ENCODE results near the gene NTSR1. TPM values are rescaled to one million over a fixed set of nuclear protein-coding genes. Genes with fewer than 3 reads are reported as not detected.

NTSR1 gene
- total RNA-seq, 4 donors from 2014 or later, result 0.04 to 0.13 TPM; not detected in 2

DNA sequence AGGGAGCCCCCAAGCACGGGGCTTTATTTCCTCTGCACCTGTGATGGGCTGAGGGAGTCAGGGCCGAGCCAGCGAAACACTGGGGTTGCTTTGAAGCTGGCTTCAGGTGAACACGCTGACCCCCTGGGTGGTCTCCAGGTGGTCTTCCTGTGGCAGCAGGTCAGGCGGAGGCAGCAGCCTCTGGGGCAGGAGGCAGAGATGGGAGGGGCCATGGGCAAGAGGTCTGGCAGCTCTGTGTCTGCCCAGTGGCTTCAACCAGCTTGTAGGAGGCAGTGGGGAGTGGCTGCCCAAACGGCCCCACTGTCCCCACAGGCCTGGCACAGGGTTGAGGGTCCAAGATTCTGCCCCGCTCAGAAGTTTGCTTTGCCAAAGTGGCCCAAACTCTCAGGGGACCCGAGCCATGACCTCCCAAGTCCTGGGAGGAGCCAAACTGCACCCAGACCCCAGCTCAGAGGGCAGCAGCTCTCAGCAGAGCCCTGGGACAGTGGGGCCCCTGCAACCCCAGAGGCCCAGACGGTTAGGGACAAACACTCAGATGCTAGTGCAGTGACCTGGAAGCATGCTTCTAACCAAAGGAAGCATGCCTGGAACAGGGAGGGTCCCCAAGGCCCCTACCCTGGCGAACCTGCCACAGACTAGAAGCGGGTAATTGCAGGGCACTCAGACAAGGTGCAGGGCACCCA lies 15.3 kb downstream of the NTSR1 start:
- in situ Hi-C loops (cut with MboI; ENCODE audit: low sequenced_read_pairs in 4 of 4) (no loop called here), intact Hi-C loops (cut with DNase I; ENCODE audit: low total_unique reads) (no loop called here)
- Histone ChIP-seq H3K27me3 (peaks cover 25 to 38% (median 30%) of the 10 kb centered on the region in 3 donors), H3K4me1 (no peaks in the 10 kb centered on the region), H3K27ac (no peak overlapping the region), H3K4me3 (no peak overlapping the region), H3K9me3 (no peaks in the 10 kb centered on the region), H3K36me3 (no peaks in the 10 kb centered on the region)
- ATAC-seq (no peak), DNase-seq (no peak)
- no peak for TF ChIP-seq POLR2A (IDR thresholded peaks at IDR 0.05)
- no peak for TF ChIP-seq CTCF (IDR thresholded peaks at IDR 0.05 in 4 of 5, conservative IDR thresholded peaks at IDR 0.05 in 1 of 5)

DNA sequence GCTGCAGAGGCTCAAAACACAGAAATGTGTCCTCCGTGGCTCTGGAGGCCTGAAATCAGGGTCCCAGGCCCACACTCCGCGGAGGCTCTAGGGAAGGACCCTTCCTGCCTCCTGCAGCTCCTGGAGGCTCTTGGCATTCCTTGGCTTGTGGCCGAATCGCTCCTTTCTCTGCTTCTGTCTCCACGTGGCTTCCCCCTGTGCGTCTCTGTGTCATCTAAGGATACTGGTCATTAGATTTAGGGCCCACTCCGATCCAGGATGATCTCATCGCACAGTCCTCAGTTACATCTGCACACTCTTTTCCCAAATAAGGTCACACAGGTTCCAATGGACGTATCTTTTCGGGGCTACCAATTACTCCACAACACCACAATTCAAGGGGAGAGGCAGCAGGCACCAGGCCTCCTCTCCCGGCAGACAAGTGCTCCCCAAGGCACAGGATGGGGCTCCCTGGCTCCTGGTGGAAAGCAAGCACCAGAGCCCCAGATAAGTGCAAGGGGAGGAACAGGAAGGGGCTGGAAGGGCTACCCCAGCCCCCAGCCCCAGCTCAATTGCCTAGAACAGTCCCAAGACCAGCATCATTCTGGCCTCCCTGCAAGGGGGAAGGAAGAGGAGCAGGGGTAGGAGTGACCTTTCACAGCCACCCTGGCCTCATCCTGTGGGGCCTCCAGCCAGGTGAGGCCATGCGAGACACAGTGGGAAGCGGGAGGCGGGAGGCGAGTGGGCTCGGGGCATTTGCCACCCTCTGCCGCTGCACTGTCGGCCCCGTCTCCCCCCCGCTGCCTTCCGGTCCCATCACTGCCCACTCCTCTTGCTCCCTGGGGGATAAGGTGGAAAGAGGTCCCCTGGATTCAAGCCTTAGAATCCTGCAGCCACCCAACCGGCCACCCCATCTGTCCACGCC lies 16.3 kb downstream of the NTSR1 start:
- H3K27me3 ChIP-seq, result peaks cover 25 to 36% (median 34%) of the 10 kb centered on the region in 3 donors
- DNase-seq (no peak), ATAC-seq (no peak)
- no peak overlapping the region for H3K27ac ChIP-seq
- intact Hi-C loops (cut with DNase I; ENCODE audit: low total_unique reads) (no loop called here), in situ Hi-C loops (cut with MboI; ENCODE audit: low sequenced_read_pairs in 4 of 4) (no loop called here)
- H3K36me3 ChIP-seq, result no peaks in the 10 kb centered on the region
- no peak for TF ChIP-seq POLR2A (IDR thresholded peaks at IDR 0.05)
- no peak for TF ChIP-seq CTCF (IDR thresholded peaks at IDR 0.05 in 4 of 5, conservative IDR thresholded peaks at IDR 0.05 in 1 of 5)
- no peak overlapping the region for H3K4me3 ChIP-seq
- no peaks in the 10 kb centered on the region for H3K4me1 ChIP-seq
- H3K9me3 ChIP-seq, result no peaks in the 10 kb centered on the region

DNA sequence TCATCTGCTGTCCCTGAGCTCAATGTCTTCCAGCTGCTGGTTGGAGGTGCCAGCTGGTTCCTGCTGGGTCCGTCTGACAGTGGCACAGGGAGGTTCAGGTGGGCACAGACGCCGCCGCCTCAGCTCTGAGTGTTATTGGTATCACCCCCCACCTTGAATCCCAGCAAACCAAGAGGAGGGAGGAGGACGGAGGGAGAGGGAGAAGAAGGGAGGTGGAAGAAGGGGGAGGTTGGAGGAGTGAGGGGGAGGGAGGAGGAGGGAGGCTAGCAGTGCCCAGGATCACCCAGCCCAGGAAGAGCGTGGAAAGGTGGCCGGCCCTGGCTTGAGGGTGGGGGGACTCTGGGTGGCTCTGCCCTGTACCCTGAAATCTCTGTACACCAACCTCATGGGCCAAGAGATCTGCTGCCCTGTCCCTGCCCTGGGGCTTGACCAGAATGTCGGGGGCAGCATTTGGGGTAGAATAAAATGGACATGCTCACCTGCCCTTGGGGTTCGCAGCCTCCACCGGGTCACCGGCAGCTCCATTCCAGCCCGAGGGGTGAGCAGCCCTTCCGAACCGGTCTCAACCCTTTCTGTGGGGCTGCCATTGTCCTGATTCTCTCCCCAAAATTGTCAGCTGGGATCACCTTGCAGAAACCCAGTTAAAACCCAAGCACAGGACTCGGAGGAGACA lies 17.1 kb downstream of the NTSR1 start:
- TF ChIP-seq CTCF (IDR thresholded peaks at IDR 0.05 in 4 of 5, conservative IDR thresholded peaks at IDR 0.05 in 1 of 5), result no peak
- intact Hi-C loops (cut with DNase I; ENCODE audit: low total_unique reads) (no loop called here), in situ Hi-C loops (cut with MboI; ENCODE audit: low sequenced_read_pairs in 4 of 4) (no loop called here)
- Histone ChIP-seq H3K36me3 (no peaks in the 10 kb centered on the region), H3K27me3 (peaks cover 29 to 36% (median 34%) of the 10 kb centered on the region in 3 donors), H3K27ac (no peak overlapping the region), H3K4me3 (no peak overlapping the region), H3K4me1 (no peaks in the 10 kb centered on the region), H3K9me3 (no peaks in the 10 kb centered on the region)
- ATAC-seq (no peak), DNase-seq (no peak)

- ATAC-seq, result no peak
- DNase-seq, result no peak
- Histone ChIP-seq H3K4me3 (no peak overlapping the region), H3K4me1 (no peaks in the 10 kb centered on the region), H3K27me3 (peaks cover 29 to 36% (median 32%) of the 10 kb centered on the region in 3 donors), H3K36me3 (no peaks in the 10 kb centered on the region), H3K27ac (no peak overlapping the region), H3K9me3 (no peaks in the 10 kb centered on the region)
- in situ Hi-C loops (cut with MboI; ENCODE audit: low sequenced_read_pairs in 4 of 4) (no loop called here), intact Hi-C loops (cut with DNase I; ENCODE audit: low total_unique reads) (no loop called here)
- TF ChIP-seq POLR2A (IDR thresholded peaks at IDR 0.05) (no peak), CTCF (IDR thresholded peaks at IDR 0.05 in 4 of 5, conservative IDR thresholded peaks at IDR 0.05 in 1 of 5) (no peak)
Measured at GRCh38 chr20:62726276-62726675, 17.6 kb downstream of the NTSR1 start.
